Measurements from ENCODE around the gene GABBR1. TPM values are rescaled to one million over a fixed set of nuclear protein-coding genes. Genes with fewer than 3 reads are reported as not detected.

Gene GABBR1
- total RNA-seq, 1 experiment from 2014 or later = 11.9 TPM

GRCh38 chr6:29567541-29567940 lies 65.4 kb downstream of the GABBR1 start:
- ATAC-seq = no peak
- Histone ChIP-seq H3K27me3 (ENCODE audit: control insufficient read depth, insufficient read depth, low read length) (peaks cover 15% of the 10 kb centered on the region), H3K9me3 (ENCODE audit: control insufficient read depth, insufficient read depth, low read depth, low read length) (no peaks in the 10 kb centered on the region), H3K36me3 (ENCODE audit: control insufficient read depth, insufficient read depth, low read length) (no peaks in the 10 kb centered on the region), H3K4me3 (ENCODE audit: low read depth in 2 of 2, low read length in 2 of 2) (no peak overlapping the region), H3K4me1 (ENCODE audit: control insufficient read depth, insufficient read depth, low read length) (no peaks in the 10 kb centered on the region), H3K27ac (ENCODE audit: low read length) (no peak overlapping the region)
- intact Hi-C loops (cut with micrococcal nuclease; ENCODE audit: unreplicated experiment) = no loop called here
- in situ Hi-C loops (cut with HindIII; ENCODE audit: low pct_unique_long_range_greater_than_20kb, low sequenced_read_pairs) = no loop called here
- no TSS peak for BruUV-seq (replicated peaks)
- ChIA-PET POLR2A (no interaction called here), CTCF (no interaction called here)
- TF ChIP-seq, protein P1, sequence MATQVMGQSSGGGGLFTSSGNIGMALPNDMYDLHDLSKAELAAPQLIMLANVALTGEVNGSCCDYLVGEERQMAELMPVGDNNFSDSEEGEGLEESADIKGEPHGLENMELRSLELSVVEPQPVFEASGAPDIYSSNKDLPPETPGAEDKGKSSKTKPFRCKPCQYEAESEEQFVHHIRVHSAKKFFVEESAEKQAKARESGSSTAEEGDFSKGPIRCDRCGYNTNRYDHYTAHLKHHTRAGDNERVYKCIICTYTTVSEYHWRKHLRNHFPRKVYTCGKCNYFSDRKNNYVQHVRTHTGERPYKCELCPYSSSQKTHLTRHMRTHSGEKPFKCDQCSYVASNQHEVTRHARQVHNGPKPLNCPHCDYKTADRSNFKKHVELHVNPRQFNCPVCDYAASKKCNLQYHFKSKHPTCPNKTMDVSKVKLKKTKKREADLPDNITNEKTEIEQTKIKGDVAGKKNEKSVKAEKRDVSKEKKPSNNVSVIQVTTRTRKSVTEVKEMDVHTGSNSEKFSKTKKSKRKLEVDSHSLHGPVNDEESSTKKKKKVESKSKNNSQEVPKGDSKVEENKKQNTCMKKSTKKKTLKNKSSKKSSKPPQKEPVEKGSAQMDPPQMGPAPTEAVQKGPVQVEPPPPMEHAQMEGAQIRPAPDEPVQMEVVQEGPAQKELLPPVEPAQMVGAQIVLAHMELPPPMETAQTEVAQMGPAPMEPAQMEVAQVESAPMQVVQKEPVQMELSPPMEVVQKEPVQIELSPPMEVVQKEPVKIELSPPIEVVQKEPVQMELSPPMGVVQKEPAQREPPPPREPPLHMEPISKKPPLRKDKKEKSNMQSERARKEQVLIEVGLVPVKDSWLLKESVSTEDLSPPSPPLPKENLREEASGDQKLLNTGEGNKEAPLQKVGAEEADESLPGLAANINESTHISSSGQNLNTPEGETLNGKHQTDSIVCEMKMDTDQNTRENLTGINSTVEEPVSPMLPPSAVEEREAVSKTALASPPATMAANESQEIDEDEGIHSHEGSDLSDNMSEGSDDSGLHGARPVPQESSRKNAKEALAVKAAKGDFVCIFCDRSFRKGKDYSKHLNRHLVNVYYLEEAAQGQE (IDR thresholded peaks at IDR 0.05; ENCODE audit: insufficient read depth in 1 of 2, low read depth in 2 of 2, low read length in 1 of 2) = no peak
- TF ChIP-seq POLR2AphosphoS5 (IDR thresholded peaks at IDR 0.05; ENCODE audit: low read depth, low read length) (no peak), SIN3A (IDR thresholded peaks at IDR 0.05; ENCODE audit: borderline replicate concordance, insufficient read depth, low read depth, low read length) (no peak), TCF7L2 (IDR thresholded peaks at IDR 0.05; ENCODE audit: low read depth, low read length) (no peak), CTCF (IDR thresholded peaks at IDR 0.05) (no peak)
- DNase-seq (ENCODE audit: low read depth, low spot score) = no peak

DNA sequence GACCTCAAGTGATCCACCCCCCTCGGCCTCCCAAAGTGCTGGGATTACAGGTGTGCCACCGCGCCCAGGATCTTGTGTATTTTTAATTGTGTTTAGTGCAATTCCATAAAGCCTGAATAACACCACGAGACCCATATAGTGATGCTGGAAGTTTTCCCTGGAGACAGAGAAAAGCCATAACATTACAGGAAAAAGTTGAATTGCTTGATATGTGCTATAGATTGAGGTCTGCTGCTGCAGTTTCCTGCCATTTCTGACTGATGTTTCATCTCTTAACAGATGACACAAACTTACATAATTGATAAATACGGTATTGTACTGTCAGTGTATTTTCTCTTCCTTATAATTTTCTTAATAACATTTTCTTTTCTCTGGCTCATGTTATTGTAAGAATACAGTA lies 66.1 kb downstream of the GABBR1 start:
- intact Hi-C loops (cut with micrococcal nuclease; ENCODE audit: unreplicated experiment) (no loop called here), in situ Hi-C loops (cut with HindIII; ENCODE audit: low pct_unique_long_range_greater_than_20kb, low sequenced_read_pairs) (no loop called here)
- DNase-seq (ENCODE audit: low read depth, low spot score) (no peak), ATAC-seq (no peak)
- TF ChIP-seq POLR2AphosphoS5 (IDR thresholded peaks at IDR 0.05; ENCODE audit: low read depth, low read length) (no peak), SIN3A (IDR thresholded peaks at IDR 0.05; ENCODE audit: borderline replicate concordance, insufficient read depth, low read depth, low read length) (no peak), CTCF (IDR thresholded peaks at IDR 0.05) (no peak), TCF7L2 (IDR thresholded peaks at IDR 0.05; ENCODE audit: low read depth, low read length) (no peak)
- TF ChIP-seq, protein P1 (IDR thresholded peaks at IDR 0.05; ENCODE audit: insufficient read depth in 1 of 2, low read depth in 2 of 2, low read length in 1 of 2) = no peak
- ChIA-PET CTCF (no interaction called here), POLR2A (no interaction called here)
- Histone ChIP-seq H3K9me3 (ENCODE audit: control insufficient read depth, insufficient read depth, low read depth, low read length) (no peaks in the 10 kb centered on the region), H3K27me3 (ENCODE audit: control insufficient read depth, insufficient read depth, low read length) (peaks cover 13% of the 10 kb centered on the region), H3K36me3 (ENCODE audit: control insufficient read depth, insufficient read depth, low read length) (no peaks in the 10 kb centered on the region), H3K4me3 (ENCODE audit: low read depth in 2 of 2, low read length in 2 of 2) (no peak overlapping the region), H3K4me1 (ENCODE audit: control insufficient read depth, insufficient read depth, low read length) (no peaks in the 10 kb centered on the region), H3K27ac (ENCODE audit: low read length) (no peak overlapping the region)
- no TSS peak for BruUV-seq (replicated peaks)
